Peyer's patch (tissue), 4 donors: ENCODE data around the gene CCDC83. TPM values are rescaled to one million over a fixed set of nuclear protein-coding genes. Genes with fewer than 3 reads are reported as not detected.
"Not testable (repeated sequence)": the region's sequence is repeated elsewhere in the genome, so short reads cannot be mapped to it uniquely, and the experiment has no call there.

Source experiments
- DNase-seq, 3 donors: peaks; one replicate each; pipeline ENCODE4 v3.0.0-alpha.2; 2017 to 2019
- H3K27ac ChIP-seq, 4 donors: fragments of 200-600 bp; sonication (generic); one replicate each; pipeline ENCODE4 v1.5.1; 2016 to 2019
- H3K27me3 ChIP-seq, 2 donors: fragments of 200-600 bp; sonication (generic); one replicate each; pipeline ENCODE4 v1.5.1; 2019
- H3K36me3 ChIP-seq, 3 donors: fragments of 200-600 bp; sonication (generic); one replicate each; pipeline ENCODE4 v1.5.1; 2016 to 2019
- H3K4me1 ChIP-seq, 4 donors: fragments of 200-600 bp; sonication (generic); one replicate each; pipeline ENCODE4 v1.5.1; 2016 to 2019
- H3K4me3 ChIP-seq, 4 donors: fragments of 200-600 bp; sonication (generic); 1 replicate in 3 of 4; 2 replicates in 1 of 4; pipeline ENCODE4 v1.5.1; 2016 to 2019; ENCODE audit warnings: mild to moderate bottlenecking in 1 of 4
- H3K9me3 ChIP-seq, 4 donors: fragments of 200-600 bp; sonication (generic); one replicate each; pipeline ENCODE4 v1.5.1; 2016 to 2019; ENCODE audit warnings: mild to moderate bottlenecking in 1 of 4
- CTCF ChIP-seq, 6 experiments: fragments of 450-650 bp in 4 of 6; fragments of 200-600 bp in 2 of 6; sonication (generic) in 1 of 6; IDR thresholded peaks; one replicate each; pipeline ENCODE4 v1.5.1; 2017 to 2019; ENCODE audit warnings: antibody characterized with exemption in 6 of 6, mild to moderate bottlenecking in 3 of 6, moderate library complexity in 1 of 6
- POLR2A ChIP-seq, 2 donors: fragments of 450-650 bp; IDR thresholded peaks; one replicate each; pipeline ENCODE4 v1.5.1; 2017; ENCODE audit warnings: antibody characterized with exemption in 2 of 2, mild to moderate bottlenecking in 2 of 2, moderate library complexity in 2 of 2
- total RNA-seq, 4 donors: library from RNA; depleted of rRNA; stranded (reverse); fragments of >200 nt; gene quantifications; one replicate each; pipeline ENCODE4 v1.1.0, GENCODE V29; 2016

Gene CCDC83
- total RNA-seq, 4 donors from 2014 or later, result not detected

GRCh38 chr11:85922367-85922766 lies 67.2 kb downstream of the CCDC83 start:
- no peaks in the 10 kb centered on the region for H3K36me3 ChIP-seq
- no peaks in the 10 kb centered on the region for H3K9me3 ChIP-seq
- TF ChIP-seq POLR2A (IDR thresholded peaks at IDR 0.05) (no peak), CTCF (IDR thresholded peaks at IDR 0.05) (no peak)
- no peaks in the 10 kb centered on the region for H3K27me3 ChIP-seq
- H3K4me3 ChIP-seq, result no peak overlapping the region
- no peaks in the 10 kb centered on the region for H3K4me1 ChIP-seq
- DNase-seq, result no peak
- H3K27ac ChIP-seq, result no peak overlapping the region

- H3K9me3 ChIP-seq, result no peaks in the 10 kb centered on the region
- TF ChIP-seq POLR2A (IDR thresholded peaks at IDR 0.05) (no peak), CTCF (IDR thresholded peaks at IDR 0.05) (no peak)
- no peaks in the 10 kb centered on the region for H3K36me3 ChIP-seq
- no peaks in the 10 kb centered on the region for H3K4me1 ChIP-seq
- no peak overlapping the region for H3K27ac ChIP-seq
- DNase-seq, result no peak
- H3K4me3 ChIP-seq, result no peak overlapping the region
- no peaks in the 10 kb centered on the region for H3K27me3 ChIP-seq
Observed at GRCh38 chr11:85923455-85923854, 68.3 kb downstream of the CCDC83 start.

GRCh38 chr11:85926653-85927214 lies 71.6 kb downstream of the CCDC83 start:
- not testable (repeated sequence) for H3K9me3 ChIP-seq, DNase-seq

GRCh38 chr11:85930879-85931366 lies 75.7 kb downstream of the CCDC83 start:
- no peaks in the 10 kb centered on the region for H3K9me3 ChIP-seq
- H3K4me1 ChIP-seq, result no peaks in the 10 kb centered on the region
- TF ChIP-seq CTCF (IDR thresholded peaks at IDR 0.05) (no peak), POLR2A (IDR thresholded peaks at IDR 0.05) (no peak)
- H3K27ac ChIP-seq, result no peak overlapping the region
- no peak for DNase-seq
- H3K4me3 ChIP-seq, result no peak overlapping the region
- H3K36me3 ChIP-seq, result no peaks in the 10 kb centered on the region
- H3K27me3 ChIP-seq, result no peaks in the 10 kb centered on the region

More at GRCh38 chr11:85926653-85927214, 71.6 kb downstream of the CCDC83 start:
- H3K27ac ChIP-seq, H3K4me3 ChIP-seq, H3K27me3 ChIP-seq, H3K4me1 ChIP-seq, H3K36me3 ChIP-seq: not testable (repeated sequence)

DNA sequence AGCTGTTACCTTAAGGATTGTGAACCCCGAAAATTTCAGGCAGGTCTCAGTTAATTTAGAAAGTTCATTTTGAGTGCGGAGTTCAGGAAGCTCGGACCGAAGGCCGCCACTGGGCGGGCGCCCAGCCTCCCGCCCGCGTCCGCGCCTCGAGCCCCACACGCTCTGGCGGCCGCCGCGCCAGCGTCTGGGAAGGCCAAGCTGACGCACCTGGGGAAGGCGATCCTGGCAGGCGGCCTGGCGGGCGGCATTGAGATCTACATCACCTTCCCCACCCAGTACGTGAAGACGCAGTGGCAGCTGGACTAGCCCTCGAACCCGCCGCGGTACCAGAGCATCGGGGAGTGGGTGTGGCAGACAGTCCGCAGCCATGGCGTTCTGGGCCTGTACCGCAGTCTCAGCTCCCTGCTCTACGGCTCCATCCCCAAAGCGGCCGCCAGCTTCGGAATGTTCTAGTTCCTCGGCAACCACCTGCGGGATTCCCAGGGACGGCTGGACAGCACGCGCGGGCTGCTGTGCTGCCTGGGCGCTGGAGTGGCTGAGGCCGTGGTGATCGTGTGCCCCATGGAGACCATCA lies 79.5 kb downstream of the CCDC83 start:
- TF ChIP-seq CTCF (IDR thresholded peaks at IDR 0.05), result no peak
- TF ChIP-seq POLR2A (IDR thresholded peaks at IDR 0.05), result no peak
- Histone ChIP-seq H3K27ac (no peak overlapping the region), H3K27me3 (no peaks in the 10 kb centered on the region), H3K4me1 (no peaks in the 10 kb centered on the region), H3K36me3 (no peaks in the 10 kb centered on the region), H3K9me3 (no peaks in the 10 kb centered on the region), H3K4me3 (no peak overlapping the region)
- DNase-seq, result no peak

- no peak overlapping the region for H3K27ac ChIP-seq
- no peaks in the 10 kb centered on the region for H3K4me1 ChIP-seq
- no peak for DNase-seq
- no peaks in the 10 kb centered on the region for H3K9me3 ChIP-seq
- TF ChIP-seq POLR2A (IDR thresholded peaks at IDR 0.05) (no peak), CTCF (IDR thresholded peaks at IDR 0.05) (no peak)
- no peaks in the 10 kb centered on the region for H3K27me3 ChIP-seq
- H3K36me3 ChIP-seq, result no peaks in the 10 kb centered on the region
- no peak overlapping the region for H3K4me3 ChIP-seq
Observed at GRCh38 chr11:85935751-85936150, 80.6 kb downstream of the CCDC83 start.
